NOMO-1 treated with dmso at 0.1 percent for 144 hours (cell line): ENCODE data around the gene C10orf143.

Experiments
- DNase-seq: peaks from one replicate; lab custom pipeline; 2025; ENCODE audit not compliant: unreplicated experiment; lab: John Stamatoyannopoulos, UW

The C10orf143 gene

GRCh38 chr10:130054021-130054420 is 56.6 kb downstream of the C10orf143 start:
- DNase-seq, result no peak

GRCh38 chr10:130053561-130053960 is 57.1 kb downstream of the C10orf143 start:
- no peak for DNase-seq

- no peak for DNase-seq
These were observed 58.4 kb downstream of the C10orf143 start for GRCh38 chr10:130052193-130052592.

- DNase-seq, result no peak
These were observed 59.9 kb downstream of the C10orf143 start for GRCh38 chr10:130050721-130051120.

GRCh38 chr10:130049987-130050386 is 60.6 kb downstream of the C10orf143 start:
- DNase-seq, result no peak

GRCh38 chr10:130049244-130049643 is 61.4 kb downstream of the C10orf143 start:
- no peak for DNase-seq

GRCh38 chr10:130048081-130048480 is 62.5 kb downstream of the C10orf143 start:
- DNase-seq, result no peak

- no peak for DNase-seq
These were observed 63.3 kb downstream of the C10orf143 start for GRCh38 chr10:130047336-130047735.

- no peak for DNase-seq
These were observed 64.0 kb downstream of the C10orf143 start for GRCh38 chr10:130046591-130046990.

- DNase-seq, result no peak
These were observed 64.8 kb downstream of the C10orf143 start for GRCh38 chr10:130045801-130046321.

- DNase-seq, result no peak
These were observed 65.5 kb downstream of the C10orf143 start for GRCh38 chr10:130045091-130045652.

- no peak for DNase-seq
These were observed 66.3 kb downstream of the C10orf143 start for GRCh38 chr10:130044067-130045061.

GRCh38 chr10:130043491-130043890 is 67.1 kb downstream of the C10orf143 start:
- no peak for DNase-seq

GRCh38 chr10:130042381-130042780 is 68.2 kb downstream of the C10orf143 start:
- no peak for DNase-seq

GRCh38 chr10:130041451-130042371 is 68.9 kb downstream of the C10orf143 start:
- no peak for DNase-seq

- DNase-seq, result no peak
These were observed 69.8 kb downstream of the C10orf143 start for GRCh38 chr10:130040817-130041330.

GRCh38 chr10:130040351-130040750 is 70.3 kb downstream of the C10orf143 start:
- no peak for DNase-seq

- no peak for DNase-seq
These were observed 71.5 kb downstream of the C10orf143 start for GRCh38 chr10:130039141-130039540.

GRCh38 chr10:130038611-130039109 is 72.0 kb downstream of the C10orf143 start:
- DNase-seq, result no peak

GRCh38 chr10:130038019-130038555 is 72.5 kb downstream of the C10orf143 start:
- no peak for DNase-seq
